ENCODE data around the gene RHOC.

The RHOC gene

DNA sequence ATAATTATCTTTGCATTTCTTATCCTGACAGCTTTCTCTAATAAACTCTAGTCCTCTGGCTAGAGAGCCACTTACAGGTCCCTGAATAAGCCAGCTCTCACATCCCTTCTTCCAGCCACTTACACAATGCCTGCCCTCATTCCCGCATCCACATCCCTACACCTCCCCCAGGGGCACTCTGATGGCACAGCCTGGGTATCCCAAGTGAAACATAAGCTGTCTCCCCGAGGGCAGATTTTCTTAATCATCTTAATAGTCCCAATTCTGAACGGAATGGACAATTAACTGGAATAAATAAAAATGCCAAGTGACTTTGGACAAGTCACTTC is 4.9 kb downstream of the RHOC start:
- no peak for DNase-seq (ENCODE audit: low read depth)
- TF ChIP-seq, protein P1, sequence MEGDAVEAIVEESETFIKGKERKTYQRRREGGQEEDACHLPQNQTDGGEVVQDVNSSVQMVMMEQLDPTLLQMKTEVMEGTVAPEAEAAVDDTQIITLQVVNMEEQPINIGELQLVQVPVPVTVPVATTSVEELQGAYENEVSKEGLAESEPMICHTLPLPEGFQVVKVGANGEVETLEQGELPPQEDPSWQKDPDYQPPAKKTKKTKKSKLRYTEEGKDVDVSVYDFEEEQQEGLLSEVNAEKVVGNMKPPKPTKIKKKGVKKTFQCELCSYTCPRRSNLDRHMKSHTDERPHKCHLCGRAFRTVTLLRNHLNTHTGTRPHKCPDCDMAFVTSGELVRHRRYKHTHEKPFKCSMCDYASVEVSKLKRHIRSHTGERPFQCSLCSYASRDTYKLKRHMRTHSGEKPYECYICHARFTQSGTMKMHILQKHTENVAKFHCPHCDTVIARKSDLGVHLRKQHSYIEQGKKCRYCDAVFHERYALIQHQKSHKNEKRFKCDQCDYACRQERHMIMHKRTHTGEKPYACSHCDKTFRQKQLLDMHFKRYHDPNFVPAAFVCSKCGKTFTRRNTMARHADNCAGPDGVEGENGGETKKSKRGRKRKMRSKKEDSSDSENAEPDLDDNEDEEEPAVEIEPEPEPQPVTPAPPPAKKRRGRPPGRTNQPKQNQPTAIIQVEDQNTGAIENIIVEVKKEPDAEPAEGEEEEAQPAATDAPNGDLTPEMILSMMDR (IDR thresholded peaks at IDR 0.05; ENCODE audit: control insufficient read depth, insufficient read depth, low read depth, low read length, missing control alignments) = no peak
- H3K4me3 ChIP-seq (ENCODE audit: control insufficient read depth, low read depth, low read length) = no peak overlapping the region

DNA sequence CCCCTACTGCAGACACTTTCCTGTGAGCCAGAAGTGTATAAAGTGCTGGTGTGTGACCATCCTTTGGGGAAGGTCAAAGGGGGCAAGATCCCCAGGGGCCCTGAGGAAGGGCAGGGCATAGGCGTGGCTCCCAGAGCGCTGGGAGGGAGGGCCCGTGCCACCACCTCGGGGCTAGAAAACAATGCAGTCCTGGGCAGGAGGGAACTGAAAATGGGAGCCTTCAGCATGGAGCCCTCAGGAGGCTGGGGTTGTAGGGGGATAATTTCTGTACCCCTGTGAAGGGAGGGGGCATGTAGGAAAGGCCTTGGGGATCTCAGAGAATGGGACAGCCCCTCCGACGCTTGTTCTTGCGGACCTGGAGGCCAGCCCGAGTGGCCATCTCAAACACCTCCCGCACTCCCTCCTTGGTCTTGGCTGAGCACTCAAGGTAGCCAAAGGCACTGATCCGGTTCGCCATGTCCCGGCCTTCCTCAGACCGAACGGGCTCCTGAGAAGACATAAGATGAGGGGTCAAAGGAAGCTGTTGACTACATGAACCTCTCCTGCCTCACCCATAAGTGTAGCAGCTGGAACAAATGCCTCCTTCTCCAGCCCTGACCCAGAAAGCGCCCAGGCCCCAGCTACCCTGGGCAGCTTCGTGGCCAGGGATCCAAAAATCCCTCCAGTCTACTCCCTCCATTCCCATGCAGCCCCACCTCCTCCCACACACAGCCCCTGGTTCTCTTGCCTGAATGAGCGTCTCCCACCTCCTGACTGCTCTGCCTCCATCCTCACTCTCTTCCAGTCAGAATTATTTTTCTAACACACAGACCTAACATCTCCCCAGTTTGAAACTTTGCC is 5.5 kb downstream of the RHOC start:
- TF ChIP-seq, protein P1 (IDR thresholded peaks at IDR 0.05; ENCODE audit: control insufficient read depth, insufficient read depth, low read depth, low read length, missing control alignments) = no peak
- DNase-seq (ENCODE audit: low read depth) = no peak
- no peak overlapping the region for H3K4me3 ChIP-seq (ENCODE audit: control insufficient read depth, low read depth, low read length)

DNA sequence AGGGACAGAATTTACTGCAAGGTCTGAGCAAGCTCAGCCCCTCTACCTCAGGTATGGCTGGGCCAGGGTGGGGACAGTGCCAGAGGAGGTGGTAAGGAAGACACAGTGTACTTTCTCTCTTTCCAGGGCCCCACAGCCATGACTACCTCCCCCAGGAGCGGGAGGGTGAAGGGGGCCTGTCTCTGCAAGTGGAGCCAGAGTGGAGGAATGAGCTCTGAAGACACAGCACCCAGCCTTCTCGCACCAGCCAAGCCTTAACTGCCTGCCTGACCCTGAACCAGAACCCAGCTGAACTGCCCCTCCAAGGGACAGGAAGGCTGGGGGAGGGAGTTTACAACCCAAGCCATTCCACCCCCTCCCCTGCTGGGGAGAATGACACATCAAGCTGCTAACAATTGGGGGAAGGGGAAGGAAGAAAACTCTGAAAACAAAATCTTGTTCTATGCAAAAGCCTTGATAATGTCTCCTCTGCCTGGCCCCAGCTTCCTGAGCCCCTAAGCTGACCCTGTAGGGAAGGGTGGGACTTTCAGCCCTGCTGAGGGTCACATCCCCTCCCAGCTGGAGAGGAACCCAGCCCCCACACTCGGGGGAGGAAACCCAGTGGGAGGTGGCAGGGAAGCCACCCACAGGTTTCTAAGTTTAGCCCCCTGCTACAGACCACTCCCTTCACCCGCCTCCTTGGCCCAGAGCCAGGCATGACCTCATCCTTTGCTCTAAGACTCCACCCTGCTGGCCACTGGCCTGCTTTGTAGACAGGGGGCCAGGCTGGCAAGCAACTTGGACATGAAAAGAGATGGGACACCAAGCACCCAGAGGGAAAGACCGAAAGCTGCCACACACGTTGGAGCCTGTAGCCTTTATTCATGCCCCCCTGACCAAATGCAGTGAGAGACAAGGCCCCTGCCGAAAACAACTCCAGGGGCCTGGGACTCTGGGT is 6.4 kb downstream of the RHOC start:
- DNase-seq (ENCODE audit: low read depth) = peak; percentile 75
- H3K4me3 ChIP-seq (ENCODE audit: control insufficient read depth, low read depth, low read length) = no peak overlapping the region
- TF ChIP-seq, protein P1 (IDR thresholded peaks at IDR 0.05; ENCODE audit: control insufficient read depth, insufficient read depth, low read depth, low read length, missing control alignments) = peak; percentile 26

DNA sequence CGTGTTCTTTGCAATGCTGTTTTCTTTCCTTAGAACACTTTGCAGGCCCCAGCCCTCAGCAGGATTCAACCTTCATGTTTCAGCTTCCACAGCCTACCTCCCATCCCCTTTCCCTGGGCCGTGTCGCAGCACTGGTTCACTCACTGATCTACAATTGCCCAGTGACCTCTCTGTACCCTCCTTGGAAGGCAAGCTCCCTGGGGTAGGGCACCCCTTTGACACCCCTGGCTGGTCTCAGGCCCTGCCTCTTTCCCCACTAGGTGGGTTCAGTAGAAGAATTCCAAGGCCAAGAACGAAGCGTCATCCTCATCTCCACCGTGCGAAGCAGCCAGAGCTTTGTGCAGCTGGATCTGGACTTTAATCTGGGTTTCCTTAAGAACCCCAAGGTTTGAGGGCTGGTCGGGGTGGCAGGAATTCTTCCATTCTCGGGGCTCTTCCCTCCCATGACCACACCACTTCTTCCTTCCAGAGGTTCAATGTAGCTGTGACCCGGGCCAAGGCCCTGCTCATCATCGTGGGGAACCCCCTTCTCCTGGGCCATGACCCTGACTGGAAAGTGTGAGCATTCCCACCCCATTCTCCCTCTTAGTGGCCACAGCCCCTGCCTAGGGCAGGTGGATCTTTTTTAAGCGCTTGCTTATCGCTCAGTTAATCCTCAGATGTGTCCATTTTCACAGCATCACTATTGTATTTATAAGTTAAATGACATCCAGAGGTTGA is 7.3 kb downstream of the RHOC start:
- TF ChIP-seq, protein P1 (IDR thresholded peaks at IDR 0.05; ENCODE audit: control insufficient read depth, insufficient read depth, low read depth, low read length, missing control alignments) = no peak
- no peak for DNase-seq (ENCODE audit: low read depth)
- no peak overlapping the region for H3K4me3 ChIP-seq (ENCODE audit: control insufficient read depth, low read depth, low read length)

DNA sequence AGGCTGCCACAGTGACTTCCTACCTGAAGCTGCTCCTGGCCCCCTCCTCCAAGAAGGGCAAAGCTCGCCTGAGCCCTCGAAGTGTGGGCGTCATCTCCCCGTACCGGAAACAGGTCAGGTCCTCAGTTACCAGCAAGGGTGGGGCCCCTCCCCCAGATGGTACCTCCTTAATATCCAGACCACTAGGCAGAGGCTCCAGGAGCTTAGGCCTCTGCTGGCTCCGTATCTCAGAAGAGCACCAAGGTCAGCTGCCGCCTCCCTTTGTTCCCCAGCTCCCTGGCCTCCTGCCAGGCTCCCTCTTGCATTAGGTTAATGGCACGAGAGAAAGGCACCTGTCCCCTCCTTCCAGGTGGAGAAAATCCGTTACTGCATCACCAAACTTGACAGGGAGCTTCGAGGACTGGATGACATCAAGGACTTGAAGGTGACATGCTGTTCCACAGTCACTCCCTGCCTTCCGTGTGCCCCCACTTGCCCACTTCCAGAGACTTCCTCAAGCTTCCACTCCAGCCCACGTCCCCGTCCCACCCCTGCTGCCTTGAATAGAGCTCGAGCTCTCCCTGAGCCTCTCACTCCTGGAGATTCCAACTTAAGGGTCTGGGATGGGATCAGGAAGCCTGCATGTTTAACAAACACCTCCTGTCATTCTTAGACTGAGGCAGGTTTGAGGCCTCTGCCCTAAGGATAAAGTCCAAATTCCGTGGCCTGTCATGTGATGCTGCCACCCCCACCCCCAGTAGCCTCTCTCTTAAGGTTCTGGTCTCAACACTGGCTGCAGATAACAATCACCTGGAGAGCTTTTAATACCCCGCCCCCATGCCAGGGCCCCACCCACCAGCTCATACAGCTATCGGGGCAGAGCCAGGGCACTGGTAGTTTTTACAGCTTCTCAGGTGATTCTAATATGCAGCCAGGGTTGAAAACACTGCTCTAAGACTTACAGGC is 8.3 kb downstream of the RHOC start:
- TF ChIP-seq, protein P1 (IDR thresholded peaks at IDR 0.05; ENCODE audit: control insufficient read depth, insufficient read depth, low read depth, low read length, missing control alignments) = no peak
- H3K4me3 ChIP-seq (ENCODE audit: control insufficient read depth, low read depth, low read length) = no peak overlapping the region
- DNase-seq (ENCODE audit: low read depth) = no peak
